ENCODE results near the gene ESRRG. TPM values are rescaled to one million over a fixed set of nuclear protein-coding genes. Genes with fewer than 3 reads are reported as not detected.

The ESRRG gene
- polyA plus RNA-seq, 1 donor from 2014 or later, result 3.7 TPM

GRCh38 chr1:216765346-216766300, 42.4 kb upstream of the ESRRG start (continued):
- no peak for TF ChIP-seq EP300 (conservative IDR thresholded peaks at IDR 0.05; ENCODE audit: poor library complexity, severe bottlenecking)
- no peak for TF ChIP-seq EZH2 (IDR thresholded peaks at IDR 0.05; ENCODE audit: borderline replicate concordance, insufficient read depth, low read length, poor library complexity, severe bottlenecking)

- Histone ChIP-seq H3K9ac (ENCODE audit: low read length) (no peak overlapping the region), H3K27ac (ENCODE audit: low read length) (no peak overlapping the region), H3K4me3 (ENCODE audit: low read length) (no peak overlapping the region), H3K36me3 (ENCODE audit: insufficient read depth, low read length) (no peaks in the 10 kb centered on the region), H3K9me3 (ENCODE audit: low read length) (no peaks in the 10 kb centered on the region), H3K79me2 (replicated peaks; ENCODE audit: insufficient read depth, low read length) (no peaks in the 10 kb centered on the region), H3K4me2 (ENCODE audit: low read length) (no peak overlapping the region), H3F3A (ENCODE audit: insufficient read depth, low read length, poor library complexity, severe bottlenecking) (peaks cover 6% of the 10 kb centered on the region), H3K9me2 (ENCODE audit: insufficient read depth, low read length) (no peaks in the 10 kb centered on the region), H3K27me3 (ENCODE audit: insufficient read depth, low read depth, low read length) (peaks cover 63% of the 10 kb centered on the region), H4K20me1 (ENCODE audit: insufficient read depth) (no peaks in the 10 kb centered on the region), H2AFZ (ENCODE audit: low read depth, low read length) (no peak overlapping the region)
- TF ChIP-seq SMC3 (conservative IDR thresholded peaks at IDR 0.05; ENCODE audit: poor library complexity) (no peak), EZH2 (IDR thresholded peaks at IDR 0.05; ENCODE audit: borderline replicate concordance, insufficient read depth, low read length, poor library complexity, severe bottlenecking) (no peak), RAD21 (conservative IDR thresholded peaks at IDR 0.05) (no peak), EP300 (conservative IDR thresholded peaks at IDR 0.05; ENCODE audit: poor library complexity, severe bottlenecking) (no peak), REST (IDR thresholded peaks at IDR 0.05; ENCODE audit: borderline replicate concordance) (no peak), POLR2AphosphoS5 (IDR thresholded peaks at IDR 0.05) (no peak), CTCF (IDR thresholded peaks at IDR 0.05; ENCODE audit: poor library complexity, severe bottlenecking) (no peak), TAF1 (IDR thresholded peaks at IDR 0.05; ENCODE audit: low read depth) (no peak), MXI1 (conservative IDR thresholded peaks at IDR 0.05; ENCODE audit: poor library complexity, severe bottlenecking) (no peak)
These were observed 34.9 kb upstream of the ESRRG start for GRCh38 chr1:216758161-216758560.

- Histone ChIP-seq H3K9ac (ENCODE audit: low read length) (no peak overlapping the region), H3K27ac (ENCODE audit: low read length) (no peak overlapping the region), H3F3A (ENCODE audit: insufficient read depth, low read length, poor library complexity, severe bottlenecking) (peaks cover 6% of the 10 kb centered on the region), H3K79me2 (replicated peaks; ENCODE audit: insufficient read depth, low read length) (no peaks in the 10 kb centered on the region), H3K27me3 (ENCODE audit: insufficient read depth, low read depth, low read length) (peaks cover 71% of the 10 kb centered on the region), H2AFZ (ENCODE audit: low read depth, low read length) (no peak overlapping the region), H3K9me3 (ENCODE audit: low read length) (no peaks in the 10 kb centered on the region), H3K36me3 (ENCODE audit: insufficient read depth, low read length) (no peaks in the 10 kb centered on the region), H3K4me2 (ENCODE audit: low read length) (peak overlapping the region; percentile 50), H3K9me2 (ENCODE audit: insufficient read depth, low read length) (no peaks in the 10 kb centered on the region), H4K20me1 (ENCODE audit: insufficient read depth) (no peaks in the 10 kb centered on the region), H3K4me3 (ENCODE audit: low read length) (no peak overlapping the region)
- no peak for TF ChIP-seq EZH2 (IDR thresholded peaks at IDR 0.05; ENCODE audit: borderline replicate concordance, insufficient read depth, low read length, poor library complexity, severe bottlenecking)
- peak; percentile 44 for TF ChIP-seq REST (IDR thresholded peaks at IDR 0.05; ENCODE audit: borderline replicate concordance)
- peak; percentile 26 for TF ChIP-seq SMC3 (conservative IDR thresholded peaks at IDR 0.05; ENCODE audit: poor library complexity)
- peak; percentile 98 for TF ChIP-seq EP300 (conservative IDR thresholded peaks at IDR 0.05; ENCODE audit: poor library complexity, severe bottlenecking)
- peak; percentile 95 for TF ChIP-seq POLR2AphosphoS5 (IDR thresholded peaks at IDR 0.05)
- TF ChIP-seq RAD21 (conservative IDR thresholded peaks at IDR 0.05), result no peak
- no peak for TF ChIP-seq CTCF (IDR thresholded peaks at IDR 0.05; ENCODE audit: poor library complexity, severe bottlenecking)
These were observed 33.9 kb upstream of the ESRRG start for GRCh38 chr1:216757110-216757509.
